Measurements from ENCODE around the gene HELZ2.

The HELZ2 gene

DNA sequence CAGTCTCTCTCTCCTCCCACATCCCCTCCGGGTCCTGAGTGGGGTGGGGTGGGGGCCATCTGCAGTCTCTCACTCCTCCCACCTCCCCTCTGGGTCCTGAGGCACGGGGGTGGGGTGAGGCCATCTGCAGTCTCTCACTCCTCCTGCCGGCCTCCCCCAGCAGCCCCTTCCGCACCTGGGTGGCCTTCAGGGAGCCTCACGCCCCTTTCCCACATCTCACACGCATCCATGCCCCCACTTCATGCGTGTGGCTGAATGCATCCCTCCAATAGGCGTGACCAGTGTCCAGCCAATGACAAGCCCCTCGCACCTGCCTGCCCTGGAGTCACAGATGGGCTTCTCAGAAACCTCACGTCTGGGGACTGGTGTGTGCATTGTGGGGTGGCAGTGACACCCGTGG lies 25.5 kb downstream of the HELZ2 start:
- DNase-seq = no peak

DNA sequence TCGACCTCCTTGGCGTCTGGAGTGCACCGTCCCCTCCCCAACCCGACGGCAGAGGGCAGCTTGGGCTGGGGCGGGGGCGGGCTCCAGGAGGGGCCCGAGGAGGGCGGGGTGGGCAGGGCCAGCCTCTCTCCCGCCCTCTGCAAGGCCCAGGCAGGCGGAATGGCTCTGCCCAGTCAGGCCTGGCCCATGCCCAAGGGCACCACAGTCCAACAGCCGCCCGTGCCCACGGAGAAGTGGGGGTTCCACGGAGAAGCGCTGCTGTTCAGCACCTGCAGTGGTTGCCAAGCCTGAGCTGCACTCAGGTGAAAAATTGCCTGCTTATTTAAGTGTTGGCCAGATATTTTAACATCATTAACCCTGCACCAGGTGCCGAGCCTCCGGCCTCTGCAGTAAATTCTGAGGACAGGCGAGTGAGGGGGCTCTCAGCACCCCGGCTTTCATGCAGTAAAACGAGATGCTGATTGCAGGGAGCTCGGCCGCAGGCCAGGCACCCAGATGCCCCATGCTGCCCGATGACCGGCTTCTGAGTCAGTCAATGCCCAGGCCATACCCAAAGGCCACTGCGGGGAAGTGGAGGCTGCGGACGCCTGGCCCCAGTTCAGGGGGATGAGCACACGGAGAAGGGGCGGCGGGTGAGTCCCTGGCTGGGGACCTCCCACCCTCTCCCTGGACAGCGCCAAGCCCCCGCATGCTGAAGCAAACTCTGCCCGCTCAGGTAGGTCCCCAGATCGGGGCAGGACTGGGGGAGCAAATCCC lies 26.1 kb downstream of the HELZ2 start, which contains the start of gene SRMS:
Gene SRMS, minus strand, starts transcription at position 25 of the 756 bp plus-strand sequence. CDS start 286 bp downstream, outside the sequence.
- DNase-seq = no peak

DNA sequence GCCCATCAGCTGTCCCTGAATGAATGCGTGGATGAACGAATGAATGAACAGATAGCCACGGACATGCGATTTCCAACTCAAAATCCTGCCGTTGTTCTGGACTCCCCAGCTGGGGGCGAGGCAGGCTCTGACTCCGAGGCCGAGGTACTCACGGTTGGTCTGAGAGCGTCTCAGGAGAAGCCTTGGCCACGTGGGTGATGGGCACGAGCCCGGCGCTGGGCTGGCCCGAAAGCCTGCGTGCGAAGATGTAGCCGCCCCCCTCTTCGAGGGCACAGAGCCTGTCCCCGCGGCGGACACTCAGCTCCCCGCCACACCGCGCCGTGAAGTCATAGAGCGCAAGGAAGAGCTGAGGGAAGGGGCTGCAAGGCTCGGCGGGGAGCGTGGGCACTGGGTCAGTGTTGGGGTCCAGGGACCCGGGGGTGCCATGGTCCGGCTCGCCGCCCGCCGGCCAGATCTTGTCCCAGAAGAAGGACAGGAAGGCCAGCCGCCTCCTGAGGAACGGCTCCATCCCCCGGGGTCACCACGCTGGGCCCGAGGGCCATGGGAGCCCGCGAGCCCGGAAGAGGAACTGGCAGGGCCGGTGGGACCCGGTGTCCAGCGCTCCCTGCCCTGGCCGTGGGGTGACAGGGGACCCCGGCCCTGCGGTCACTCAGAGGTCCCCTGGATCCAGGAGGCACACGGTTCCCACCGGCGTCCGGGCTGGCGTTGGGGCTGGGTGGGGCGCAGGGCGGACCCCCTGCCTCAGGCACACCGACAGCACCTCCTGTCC lies 26.9 kb downstream of the HELZ2 start:
- no peak for DNase-seq

DNA sequence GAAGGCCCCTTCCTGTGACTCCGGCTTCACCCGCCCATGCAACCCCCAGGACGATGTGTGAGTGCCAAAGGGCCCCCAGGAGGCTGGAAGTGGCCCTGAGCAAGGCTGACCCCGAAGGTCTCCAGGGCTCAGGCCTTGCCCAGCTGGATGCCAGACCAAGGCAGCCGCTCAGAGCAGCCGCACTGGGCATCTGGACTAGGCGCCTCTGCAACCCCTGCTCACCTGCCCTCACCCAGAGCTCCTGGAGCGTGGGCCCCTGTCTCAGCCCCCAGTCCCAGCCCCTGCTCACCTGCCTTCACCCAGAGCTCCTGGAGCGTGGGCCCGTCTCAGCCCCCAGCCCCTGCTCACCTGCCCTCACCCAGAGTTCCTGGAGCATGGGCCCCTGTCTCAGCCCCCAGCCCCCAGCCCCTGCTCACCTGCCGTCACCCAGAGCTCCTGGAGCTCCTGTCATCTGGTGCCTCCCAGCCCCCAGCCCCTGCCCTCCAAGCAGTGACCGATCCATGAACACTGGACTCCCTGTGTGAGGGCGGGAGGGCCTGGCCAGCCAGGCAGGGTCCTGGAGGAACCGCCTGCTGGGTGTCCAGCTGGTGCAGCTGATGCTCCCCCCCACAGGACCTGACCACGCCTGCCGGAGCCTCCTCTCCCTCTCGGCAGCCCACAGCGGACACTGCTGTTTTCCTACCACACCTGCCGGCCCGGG lies 27.6 kb downstream of the HELZ2 start:
- no peak for DNase-seq

DNA sequence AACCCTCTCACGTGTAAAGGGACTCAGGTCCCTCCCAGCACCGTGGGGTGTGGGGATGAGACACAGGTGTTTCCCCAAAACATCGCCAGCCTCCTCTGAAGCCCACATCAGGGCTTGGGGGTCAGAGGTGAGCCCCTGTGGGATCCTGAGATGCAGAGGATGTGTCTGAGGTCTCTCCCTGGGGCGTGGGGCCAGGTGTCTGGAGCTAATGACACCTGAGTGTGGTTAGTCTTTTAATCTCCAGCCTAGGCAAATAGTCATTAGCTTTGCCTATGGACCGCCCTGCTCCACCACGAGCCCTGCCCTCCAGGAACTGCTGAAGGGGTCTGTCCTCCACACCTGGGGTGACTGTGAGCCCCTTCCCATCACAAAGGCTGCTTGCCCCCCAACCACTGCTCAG lies 28.2 kb downstream of the HELZ2 start:
- no peak for DNase-seq

DNA sequence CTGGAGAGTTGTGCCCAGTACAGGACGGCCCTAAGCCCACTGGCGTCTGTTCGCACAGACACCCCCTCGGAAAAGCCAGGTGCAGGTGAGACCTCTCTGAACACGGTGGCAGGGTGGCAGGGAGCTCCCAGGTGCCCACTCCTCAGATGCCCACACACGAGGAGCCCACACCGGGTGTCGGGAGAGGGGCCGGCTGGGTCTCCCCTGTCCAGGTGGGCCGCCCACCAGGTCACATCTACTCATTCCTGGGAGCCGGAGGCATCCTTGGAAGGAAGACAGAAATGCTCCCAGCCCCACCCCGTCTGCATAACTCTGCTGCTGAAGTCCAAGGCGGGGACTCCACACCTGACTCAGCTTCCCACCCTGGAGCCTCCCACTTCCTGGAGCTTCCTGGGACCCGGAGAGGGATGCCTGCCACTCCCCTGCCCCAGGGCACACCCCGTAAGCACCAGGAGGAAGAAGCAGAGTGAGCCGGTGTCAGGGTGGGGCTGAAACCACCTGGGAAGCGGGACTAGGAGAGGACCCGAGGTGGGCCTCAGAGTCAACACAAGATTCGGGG lies 29.0 kb downstream of the HELZ2 start:
- DNase-seq = no peak

DNA sequence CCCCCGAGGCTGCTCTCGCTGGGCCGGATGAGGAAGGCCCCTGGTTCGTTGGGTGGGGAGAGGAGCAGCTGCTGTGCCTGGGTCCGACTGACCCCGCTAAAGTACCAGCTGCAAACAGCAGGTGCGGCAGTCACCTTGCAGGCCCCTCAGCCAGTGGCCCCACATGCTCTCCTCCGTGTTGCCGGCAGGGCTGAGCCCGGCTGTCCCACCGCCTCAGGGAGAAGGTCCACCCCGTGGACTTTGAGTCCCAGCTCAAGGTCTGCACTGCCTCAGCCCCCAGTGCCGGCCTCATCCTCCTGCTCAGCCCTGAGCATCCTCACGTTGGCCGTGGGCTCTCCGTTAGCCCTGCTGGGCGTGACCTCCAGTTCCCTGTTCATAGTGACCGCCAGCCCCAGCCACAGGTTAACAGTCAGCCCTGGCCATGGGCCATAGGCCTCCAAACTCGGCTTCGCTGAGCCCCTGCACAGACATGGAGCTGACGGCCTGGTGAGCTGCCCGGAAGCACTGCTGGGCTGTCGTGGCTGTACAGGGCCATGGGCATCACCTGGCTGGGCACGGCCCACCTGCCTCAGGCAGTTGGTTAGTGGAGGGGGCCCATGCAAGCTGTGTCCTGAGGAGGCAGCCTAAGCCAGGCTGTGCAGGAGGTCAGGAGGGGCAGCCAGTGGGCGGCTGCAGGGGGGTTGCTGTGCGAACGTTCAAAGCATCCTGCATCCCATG lies 29.6 kb downstream of the HELZ2 start:
- no peak for DNase-seq

DNA sequence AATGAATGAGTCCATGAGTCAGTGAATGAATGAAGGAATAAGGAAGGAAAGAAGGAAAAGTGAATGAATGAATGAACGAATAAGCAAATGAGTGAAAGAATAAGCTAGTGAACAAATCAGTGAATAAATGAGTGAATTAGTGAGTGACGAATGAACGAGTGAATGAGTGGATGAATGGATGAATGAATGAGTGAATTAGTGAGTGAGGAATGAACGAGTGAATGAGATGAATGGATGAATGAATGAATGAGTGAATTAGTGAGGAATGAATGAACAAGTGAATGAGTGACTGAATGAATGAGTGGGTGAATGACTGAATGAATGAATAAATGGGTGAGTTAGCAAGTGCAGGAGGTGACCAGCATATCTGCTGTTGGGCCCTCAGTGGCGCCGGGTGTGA lies 30.3 kb downstream of the HELZ2 start:
- DNase-seq = no peak

DNA sequence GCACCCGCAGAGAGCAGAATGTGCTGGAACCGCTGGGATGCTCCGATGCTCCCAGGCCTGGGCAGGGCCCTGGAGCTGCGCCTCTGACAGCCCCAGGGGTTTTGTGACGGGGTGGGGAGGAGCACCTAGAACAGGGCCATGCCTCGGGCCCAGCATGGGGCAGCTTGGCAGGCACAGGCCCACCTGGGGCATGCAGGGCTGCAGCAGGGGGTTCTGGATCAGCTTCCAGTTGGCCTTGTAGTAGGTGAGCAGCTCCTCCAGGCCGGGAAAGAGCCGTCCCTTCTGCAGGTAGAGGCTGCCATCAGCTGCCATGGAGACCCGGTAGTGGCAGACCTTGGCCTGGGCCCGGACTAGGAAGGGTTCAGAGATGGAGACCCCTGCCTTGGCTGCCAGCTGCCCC lies 30.9 kb downstream of the HELZ2 start:
- no peak for DNase-seq

DNA sequence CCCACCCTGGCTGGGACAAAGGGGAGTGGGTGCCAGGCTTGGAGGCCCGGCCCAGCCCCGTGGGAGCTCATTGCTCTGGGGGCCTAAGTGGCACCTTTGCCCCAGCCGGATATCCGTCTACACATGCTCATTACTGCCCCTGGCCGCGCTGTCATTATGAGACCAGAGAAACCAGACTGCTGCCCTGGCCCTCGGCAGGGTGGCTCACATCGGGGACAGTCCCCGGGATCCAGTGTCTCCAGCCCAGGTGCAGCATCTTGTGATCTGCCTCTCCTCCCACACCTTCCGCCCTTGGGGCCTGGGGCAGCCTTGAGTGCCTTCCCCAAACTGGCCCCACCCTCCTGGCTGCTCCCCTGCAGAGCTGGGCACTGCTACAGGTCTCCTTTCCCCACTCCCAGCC lies 31.3 kb downstream of the HELZ2 start:
- no peak for DNase-seq

DNA sequence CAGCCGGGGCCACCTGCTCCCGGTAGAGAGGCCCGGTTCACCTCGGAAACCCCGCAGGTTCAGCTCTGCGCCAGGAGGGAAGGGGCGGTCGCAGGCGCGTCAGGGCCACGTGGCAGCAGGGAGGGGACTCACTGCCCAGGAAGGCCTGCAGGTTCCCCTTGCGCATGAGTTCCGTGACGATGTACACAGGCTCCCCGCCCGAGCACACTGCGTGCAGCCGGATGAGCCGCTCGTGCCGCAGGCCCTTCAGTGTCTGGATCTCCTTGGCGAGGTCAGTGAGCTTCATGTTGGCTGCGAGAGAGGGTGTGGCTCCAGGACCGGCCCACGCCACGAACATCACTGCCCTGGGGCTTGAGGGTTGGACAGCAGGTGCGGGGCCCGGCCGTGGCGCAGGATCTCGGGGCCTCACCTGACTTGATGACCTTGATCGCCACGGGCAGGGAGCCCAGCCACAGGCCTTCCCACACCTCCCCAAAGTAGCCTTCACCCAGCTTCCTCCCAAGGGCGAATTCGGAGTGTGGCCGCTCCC lies 31.9 kb downstream of the HELZ2 start:
- DNase-seq = no peak

DNA sequence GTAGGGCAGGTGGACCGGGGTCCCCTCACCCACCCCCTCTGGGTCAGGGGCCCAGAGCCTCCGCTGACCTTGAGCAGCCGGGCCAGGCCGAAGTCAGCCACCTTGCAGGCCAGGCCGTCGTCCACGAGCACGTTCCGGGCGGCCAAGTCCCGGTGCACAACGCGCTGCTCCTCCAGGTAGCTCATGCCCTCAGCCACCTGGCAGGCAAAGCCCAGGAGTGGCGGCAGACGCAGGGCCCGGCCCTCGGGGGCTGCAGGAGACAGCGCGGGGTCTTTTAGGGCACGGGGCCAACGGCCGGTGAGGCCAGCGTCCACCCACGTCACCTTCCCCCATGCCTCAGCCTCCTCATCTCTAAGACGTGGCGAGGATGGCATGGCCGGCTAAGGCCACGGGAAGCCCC lies 32.7 kb downstream of the HELZ2 start:
- DNase-seq = no peak

DNA sequence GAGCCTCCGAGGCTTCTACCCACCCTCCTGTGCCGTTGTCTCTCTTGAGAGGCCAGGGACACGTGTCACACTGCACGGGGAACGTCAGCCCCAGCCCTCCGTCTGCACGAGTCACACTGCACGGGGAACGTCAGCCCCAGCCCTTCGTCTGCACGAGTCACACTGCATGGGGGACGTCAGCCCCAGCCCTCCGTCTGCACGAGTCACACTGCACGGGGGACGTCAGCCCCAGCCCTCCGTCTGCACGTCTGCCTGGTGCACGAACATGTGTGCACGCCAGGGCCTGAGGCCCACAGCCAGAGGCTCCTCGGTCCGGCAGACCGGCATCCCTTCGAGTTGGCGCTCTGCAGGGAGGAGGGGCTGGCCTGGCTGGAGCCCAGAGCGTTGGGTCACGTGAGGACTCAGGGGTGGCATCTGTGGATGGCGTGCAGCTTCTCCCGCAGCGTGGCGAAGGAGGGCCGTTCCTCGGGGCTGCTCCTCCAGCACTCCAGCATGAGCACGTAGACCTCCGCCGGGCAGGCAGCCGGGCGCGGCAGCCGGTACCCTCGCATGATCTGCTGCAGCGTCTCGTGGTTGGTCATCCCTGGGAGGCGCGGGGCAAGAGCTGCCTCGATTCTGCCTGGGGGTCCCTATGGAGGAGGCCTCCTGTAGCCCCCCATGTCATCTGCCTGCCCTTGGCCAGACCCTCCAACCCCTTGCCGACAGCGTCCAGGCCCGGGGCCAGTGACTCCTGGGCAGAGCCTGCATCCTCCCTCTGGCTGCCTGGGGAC lies 33.4 kb downstream of the HELZ2 start:
- no peak for DNase-seq

DNA sequence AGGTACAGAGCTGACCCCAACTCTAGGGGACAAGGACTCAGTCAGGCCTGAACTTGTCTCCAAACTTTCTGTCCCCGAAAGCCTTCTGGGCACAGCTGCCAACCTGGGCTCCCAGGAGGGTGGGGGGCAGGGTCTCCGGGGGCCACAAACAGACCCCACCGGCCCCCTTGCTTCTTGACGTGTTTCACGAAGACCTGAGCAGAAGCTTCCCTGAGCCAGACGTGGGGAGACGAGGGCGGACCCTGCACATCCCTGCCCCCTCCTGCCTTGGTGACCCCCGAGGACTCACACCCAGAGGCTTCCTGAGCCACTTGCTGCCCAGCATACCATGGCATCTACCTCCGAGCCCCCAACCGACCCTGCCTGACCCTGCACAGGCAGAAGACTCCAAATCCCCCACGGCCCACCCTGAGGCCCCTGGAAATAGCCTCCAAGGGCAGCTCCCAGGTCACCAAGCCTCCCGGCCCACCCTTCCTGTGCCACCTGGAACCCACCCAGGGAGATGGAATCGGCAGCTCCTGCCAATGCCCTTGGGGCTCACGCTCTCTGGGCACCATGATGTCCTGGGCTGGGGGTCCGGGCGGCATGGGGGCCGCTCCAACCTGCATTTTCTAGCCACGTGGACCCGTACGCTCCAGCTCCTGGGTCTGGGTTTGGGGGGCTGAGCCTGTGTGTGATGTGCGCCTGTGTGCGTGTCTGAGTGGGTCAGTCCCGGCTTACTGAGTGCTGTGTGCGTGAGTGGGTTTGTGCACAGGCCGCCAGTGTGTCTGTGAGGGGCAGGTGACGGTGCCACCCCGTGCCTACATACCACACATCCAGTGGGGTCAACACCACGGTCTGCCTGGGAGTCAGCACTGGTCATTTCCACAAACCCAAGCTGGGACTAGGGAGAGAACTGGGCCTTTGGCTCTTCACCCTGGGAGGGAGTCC lies 34.3 kb downstream of the HELZ2 start:
- DNase-seq = no peak

DNA sequence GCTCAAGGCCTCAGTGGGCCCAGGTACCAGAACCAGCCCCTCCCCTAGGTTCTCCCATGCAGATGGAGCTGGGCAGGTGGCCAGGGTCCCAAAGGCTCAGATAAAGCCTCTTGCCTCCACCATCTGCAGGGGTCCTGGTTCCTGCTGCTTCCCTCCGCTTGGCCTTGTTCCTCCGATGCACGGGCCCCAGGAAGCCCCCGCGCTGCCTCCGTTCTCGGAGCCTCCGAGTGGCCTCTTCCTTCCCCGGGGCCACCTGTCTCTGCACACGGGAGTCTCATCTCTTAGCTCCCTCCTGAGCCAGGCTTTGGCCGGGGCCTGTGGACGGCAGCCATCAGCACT lies 35.0 kb downstream of the HELZ2 start:
- no peak for DNase-seq

DNA sequence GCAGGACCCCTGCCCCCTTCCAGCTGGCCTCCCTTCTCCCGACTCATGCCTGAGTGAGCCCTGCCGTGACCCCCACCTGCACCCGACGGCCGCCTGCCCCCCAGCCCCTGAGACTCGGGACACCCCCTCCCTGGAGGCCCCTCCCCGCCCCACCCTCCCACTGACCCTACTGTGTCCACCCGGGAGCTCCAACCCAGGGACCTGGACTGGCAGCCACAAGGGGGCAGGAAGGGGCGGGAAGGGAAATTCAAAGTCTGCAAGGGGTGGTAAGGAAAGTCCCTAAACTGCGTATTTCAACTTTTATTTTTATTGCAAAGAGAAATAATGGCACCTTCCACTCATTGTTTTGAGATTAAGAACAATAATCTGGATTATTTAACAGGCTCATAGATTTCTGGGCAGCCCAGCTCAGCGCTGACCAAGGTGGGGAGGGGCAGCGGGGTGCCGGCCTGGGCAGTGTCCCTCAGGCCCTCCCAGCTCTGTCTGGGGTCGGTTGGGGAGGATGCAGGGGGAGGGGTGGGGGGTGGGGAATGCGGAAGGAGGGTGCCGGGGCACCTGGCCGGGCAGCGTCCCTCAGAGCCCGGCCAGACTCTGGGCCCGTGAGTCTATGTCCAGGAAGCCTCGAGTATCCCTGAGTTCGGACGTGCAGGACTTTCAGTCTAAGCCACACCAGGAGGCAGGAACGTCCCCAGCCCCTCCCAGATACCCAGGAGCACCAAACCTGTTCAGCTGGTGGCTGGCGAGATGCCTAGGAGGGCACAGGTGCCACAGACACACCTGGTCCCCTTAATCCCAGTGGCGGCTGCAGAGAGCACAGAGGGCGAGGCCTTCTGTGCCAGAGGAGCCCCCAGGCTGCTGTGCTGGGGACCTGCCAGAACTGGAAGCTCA lies 35.6 kb downstream of the HELZ2 start:
- no peak for DNase-seq

DNA sequence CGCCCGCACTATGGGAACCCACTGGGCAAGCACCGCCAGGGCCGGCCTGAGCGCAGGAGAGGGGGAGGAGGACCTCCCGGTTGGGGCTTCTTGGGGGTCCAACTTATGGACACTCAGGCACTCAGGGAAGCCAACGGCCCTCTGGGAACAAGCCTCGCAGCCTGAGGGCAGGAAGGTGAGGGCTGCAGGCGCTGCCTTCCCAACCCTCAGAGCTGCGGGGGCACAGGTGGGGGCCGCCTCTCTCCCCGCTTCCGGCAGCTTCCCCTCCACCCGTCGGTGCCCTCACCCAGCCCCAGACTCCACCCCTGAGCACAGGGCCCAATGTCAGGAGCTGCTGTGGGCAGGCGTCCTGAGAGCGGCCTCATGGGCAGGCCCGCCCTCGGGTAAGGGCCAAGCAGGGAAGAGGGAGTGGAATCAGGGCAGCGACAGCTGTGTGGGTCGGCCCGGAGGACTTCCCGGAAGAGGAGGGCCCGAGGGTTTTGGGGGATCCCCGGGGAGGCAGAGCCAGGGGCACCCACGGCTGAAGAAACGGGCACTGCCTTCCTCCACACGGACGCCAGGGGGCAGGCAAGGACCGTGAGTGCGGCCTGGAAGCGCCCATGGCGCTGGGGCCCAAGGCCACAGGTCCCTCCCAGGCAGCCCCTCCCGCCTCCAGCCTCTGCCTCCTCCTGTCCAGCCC lies 36.4 kb downstream of the HELZ2 start:
- DNase-seq = peak; percentile 93

DNA sequence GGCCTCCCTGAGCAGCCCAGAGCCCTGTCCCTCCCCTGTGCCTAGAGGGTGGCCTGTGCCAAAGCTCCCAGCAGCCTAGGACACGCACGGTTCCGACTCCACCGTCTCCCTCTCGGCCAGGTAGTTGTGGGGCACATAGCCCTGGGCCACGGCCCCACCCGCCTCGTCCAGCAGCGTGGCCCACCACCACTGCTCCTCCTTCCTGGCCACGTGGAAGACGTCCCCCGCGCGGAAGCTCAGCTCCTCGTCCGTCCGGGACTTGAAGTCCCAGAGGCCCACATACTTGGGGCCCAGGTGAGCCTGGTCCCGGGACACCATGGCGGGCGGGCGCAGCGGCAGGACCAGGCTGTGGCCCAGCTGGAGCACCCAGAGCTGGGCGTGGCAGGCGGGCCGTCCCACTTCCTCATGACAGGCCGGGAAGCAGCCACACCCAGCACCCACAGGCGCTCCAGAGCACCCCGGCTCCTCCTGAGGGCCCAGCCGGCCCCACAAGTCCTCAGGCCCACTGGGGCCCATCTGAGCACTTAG lies 37.0 kb downstream of the HELZ2 start, which contains the start of gene PTK6:
Gene PTK6, minus strand, starts transcription at position 380 of the 528 bp plus-strand sequence. Its CDS starts 62 bp downstream, at position 318.
- DNase-seq = no peak
